Stimulated activated CD4-positive, alpha-beta T cell treated with anti-CD3 and anti-CD28 coated beads, TNF-alpha, amount 100 ng/mL, for 1 hour (primary cell): ENCODE measurements around the gene IFNA16.
"Not testable (repeated sequence)": the region's sequence is repeated elsewhere in the genome, so short reads cannot be mapped to it uniquely, and the experiment has no call there.

Experiments
- DNase-seq, 3 donors: peaks; one replicate each; pipeline ENCODE4 v3.0.0-alpha.2; 2020; ENCODE audit warnings: low read depth in 3 of 3, low spot score in 1 of 3

The IFNA16 gene

GRCh38 chr9:21217211-21217610, at the start of gene IFNA16:
IFNA16 (minus strand) TSS chr9:21217311; CDS start chr9:21217305, 6 bp downstream.
- DNase-seq = not testable (repeated sequence)

GRCh38 chr9:21265421-21266189, 48.5 kb upstream of the IFNA16 start:
- DNase-seq = no peak

GRCh38 chr9:21255538-21256212, 38.6 kb upstream of the IFNA16 start:
- DNase-seq = no peak

- no peak for DNase-seq
These were observed 35.8 kb upstream of the IFNA16 start for GRCh38 chr9:21252721-21253547.

GRCh38 chr9:21251638-21252037, 34.5 kb upstream of the IFNA16 start:
- no peak for DNase-seq

- DNase-seq = no peak
These were observed 34.1 kb upstream of the IFNA16 start for GRCh38 chr9:21251190-21251589.

- no peak for DNase-seq
These were observed 27.7 kb upstream of the IFNA16 start for GRCh38 chr9:21244836-21245235.

GRCh38 chr9:21239911-21240310, 22.8 kb upstream of the IFNA16 start, which contains the start of gene IFNA14:
IFNA14 (minus strand) TSS chr9:21240005; CDS start chr9:21239935, 70 bp downstream.
- DNase-seq = no peak

GRCh38 chr9:21236360-21236714, 19.2 kb upstream of the IFNA16 start:
- DNase-seq = not testable (repeated sequence)

GRCh38 chr9:21235468-21236359, 18.6 kb upstream of the IFNA16 start:
- not testable (repeated sequence) for DNase-seq

GRCh38 chr9:21234153-21234687, 17.1 kb upstream of the IFNA16 start:
- DNase-seq = no peak

- DNase-seq = no peak
These were observed 16.1 kb upstream of the IFNA16 start for GRCh38 chr9:21233258-21233657.

GRCh38 chr9:21228122-21228521, 11.0 kb upstream of the IFNA16 start, which contains the start of gene IFNA17:
IFNA17 (minus strand) TSS chr9:21228222; CDS start chr9:21228173, 49 bp downstream.
- no peak for DNase-seq

GRCh38 chr9:21213411-21214326, 3.4 kb downstream of the IFNA16 start:
- DNase-seq = not testable (repeated sequence)

- not testable (repeated sequence) for DNase-seq
These were observed 5.0 kb downstream of the IFNA16 start for GRCh38 chr9:21212160-21212559.

- not testable (repeated sequence) for DNase-seq
These were observed 6.3 kb downstream of the IFNA16 start for GRCh38 chr9:21210782-21211181.

GRCh38 chr9:21210311-21210710, 6.8 kb downstream of the IFNA16 start:
- DNase-seq = no peak

- DNase-seq = not testable (repeated sequence)
These were observed 10.1 kb downstream of the IFNA16 start, which contains the start of gene IFNA10 for GRCh38 chr9:21207043-21207442. IFNA10 (minus strand) TSS chr9:21207143; CDS start chr9:21207097, 46 bp downstream.

- DNase-seq = no peak
These were observed 11.9 kb downstream of the IFNA16 start for GRCh38 chr9:21205204-21205603.
